ENCODE measurements around the gene TOM1. TPM values are rescaled to one million over a fixed set of nuclear protein-coding genes. Genes with fewer than 3 reads are reported as not detected.
A peak's percentile ranks its signal among the peaks of the same experiment; 100 is the strongest.

TOM1 gene
- polyA plus RNA-seq, 3 donors = 39.4 to 42.9 (median 40.7) TPM

GRCh38 chr22:35299217-35299672 lies 449 bp upstream of the TOM1 start:
- DNase-seq (ENCODE audit: extremely low read depth in 1 of 11, low read depth in 9 of 11, low spot score in 4 of 11) = peak in 1 of 11 donors; percentile 39

GRCh38 chr22:35301372-35301874 lies 1.7 kb downstream of the TOM1 start:
- DNase-seq (ENCODE audit: extremely low read depth in 1 of 11, low read depth in 9 of 11, low spot score in 4 of 11) = no peak

DNA sequence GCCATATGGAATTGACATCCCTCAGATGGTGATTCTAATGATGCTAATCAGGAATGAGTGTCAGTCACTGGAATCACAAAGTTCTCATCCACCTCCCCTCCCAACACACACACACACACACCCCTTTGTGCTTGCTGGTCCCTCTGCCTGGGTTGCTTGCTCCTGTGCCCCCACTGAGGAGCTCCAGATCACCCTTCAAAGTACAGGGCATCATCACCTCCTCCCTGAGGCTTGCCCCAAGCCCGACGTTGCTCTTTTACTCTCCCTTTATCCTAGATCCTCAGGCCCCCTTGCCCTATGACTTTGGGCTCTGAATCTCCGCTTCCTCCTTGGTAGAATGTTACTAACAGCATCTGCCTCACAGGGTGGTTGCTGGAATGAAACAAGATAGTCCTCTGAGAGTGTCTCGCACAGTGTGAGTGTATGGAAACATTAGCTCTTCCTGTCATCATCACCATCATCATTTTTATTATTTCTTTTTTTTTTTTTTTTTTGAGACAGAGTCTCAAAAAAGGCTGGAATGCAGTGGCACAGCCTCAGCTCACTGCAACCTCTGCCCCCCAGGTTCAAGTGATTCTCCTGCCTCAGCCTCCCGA lies 3.4 kb downstream of the TOM1 start:
- no peak for DNase-seq (ENCODE audit: extremely low read depth in 1 of 11, low read depth in 9 of 11, low spot score in 4 of 11)

DNA sequence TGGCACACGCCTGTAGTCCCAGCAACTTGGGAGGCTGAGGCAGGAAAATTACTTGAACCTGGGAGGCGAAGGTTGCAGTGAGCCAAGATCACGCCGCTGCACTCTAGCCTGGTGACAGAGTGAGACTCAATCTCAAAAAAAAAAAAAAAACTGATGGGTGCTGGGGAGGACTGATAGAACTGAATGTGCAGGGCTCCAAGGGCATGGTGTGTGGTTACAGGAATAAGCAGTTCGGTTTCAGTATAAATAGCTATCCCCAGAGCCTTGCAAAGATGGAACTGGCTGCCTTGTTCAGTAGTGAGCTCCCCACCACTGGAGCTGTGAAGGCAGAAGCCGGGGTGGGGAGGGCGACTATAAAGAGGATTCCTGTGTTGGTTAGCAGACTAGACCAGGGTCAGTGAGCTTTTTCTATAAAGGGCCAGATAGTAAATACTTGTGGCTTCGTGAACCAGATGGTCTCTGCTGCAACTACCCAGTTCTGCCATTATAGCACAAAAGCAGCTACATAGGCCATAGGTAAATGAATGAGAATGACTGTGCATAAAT lies 5.9 kb downstream of the TOM1 start:
- DNase-seq (ENCODE audit: extremely low read depth in 1 of 11, low read depth in 9 of 11, low spot score in 4 of 11) = no peak

DNA sequence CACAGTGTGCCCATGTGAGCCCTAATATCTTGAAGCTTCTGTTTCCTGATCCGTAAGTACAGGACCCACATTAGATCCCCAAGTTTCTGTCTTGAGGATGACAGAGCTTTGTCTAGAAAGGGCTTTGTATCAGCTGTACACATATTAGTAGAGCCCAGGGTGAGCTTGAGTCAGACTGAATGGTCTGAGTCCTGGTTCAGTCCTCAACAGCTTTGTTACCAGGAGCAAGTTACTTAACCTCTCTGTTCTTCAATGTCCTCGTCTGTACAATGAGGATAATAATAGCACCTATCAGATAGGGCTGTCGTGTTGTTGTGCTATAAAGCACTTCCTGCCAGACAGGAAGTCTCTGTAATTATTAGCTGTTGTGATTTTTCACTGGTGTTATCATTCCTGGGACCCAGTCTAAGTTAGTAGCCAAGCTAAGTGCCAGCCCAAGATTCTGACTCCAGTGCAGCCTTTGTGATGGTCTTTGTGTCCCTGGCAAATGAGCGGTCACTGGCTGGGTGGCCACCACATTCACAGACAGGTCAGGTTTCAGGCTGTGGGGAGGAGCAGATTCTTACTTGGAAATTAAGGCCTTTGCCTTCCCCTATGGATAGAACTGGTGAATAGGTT lies 6.8 kb downstream of the TOM1 start:
- no peak for DNase-seq (ENCODE audit: extremely low read depth in 1 of 11, low read depth in 9 of 11, low spot score in 4 of 11)

GRCh38 chr22:35307372-35307771 lies 7.7 kb downstream of the TOM1 start:
- DNase-seq (ENCODE audit: extremely low read depth in 1 of 11, low read depth in 9 of 11, low spot score in 4 of 11) = no peak

DNA sequence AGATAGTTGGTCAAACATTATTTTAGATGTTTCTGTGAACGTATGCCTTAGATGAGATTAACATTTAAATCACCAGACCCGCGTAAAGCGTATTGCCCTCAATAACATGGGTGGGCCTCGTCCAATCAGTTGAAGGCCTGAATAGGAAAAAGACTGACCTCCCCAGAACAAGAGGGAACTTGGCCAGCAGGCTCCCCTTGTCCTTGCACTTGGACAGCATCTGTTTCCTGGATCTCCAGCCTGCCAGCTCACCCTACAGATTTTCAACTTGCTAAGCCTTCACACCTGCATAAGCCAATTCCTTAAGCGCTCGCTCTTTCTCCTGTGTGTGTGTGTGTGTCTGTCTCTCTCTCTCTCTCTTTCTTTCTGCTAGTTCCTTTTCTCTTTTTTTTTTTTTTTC lies 8.2 kb downstream of the TOM1 start:
- no peak for DNase-seq (ENCODE audit: extremely low read depth in 1 of 11, low read depth in 9 of 11, low spot score in 4 of 11)

DNA sequence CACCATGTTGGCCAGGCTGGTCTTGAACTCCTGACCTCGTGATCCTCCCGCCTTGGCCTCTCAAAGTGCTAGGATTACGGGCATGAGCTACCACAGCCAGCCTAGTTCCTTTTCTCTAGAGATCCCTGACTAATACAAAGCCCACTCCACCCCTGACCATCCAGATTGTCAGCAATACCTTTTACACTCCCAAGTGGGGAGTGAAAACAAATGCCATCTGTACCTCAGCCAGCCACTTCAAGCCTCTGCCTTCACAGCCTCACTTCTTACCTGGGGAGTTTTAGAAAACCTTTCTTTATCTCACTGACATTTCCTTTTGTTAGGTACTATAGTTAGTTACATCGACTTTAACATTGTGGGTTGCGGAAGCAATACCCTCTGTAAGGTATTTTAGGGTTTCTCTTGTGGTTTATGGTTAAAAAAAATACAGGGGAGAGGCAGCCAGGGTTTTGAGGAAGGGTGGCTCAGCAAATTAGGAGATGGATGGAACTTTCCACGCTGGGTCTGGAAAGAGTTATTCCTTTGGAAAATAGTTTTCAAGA lies 8.9 kb downstream of the TOM1 start:
- DNase-seq (ENCODE audit: extremely low read depth in 1 of 11, low read depth in 9 of 11, low spot score in 4 of 11) = no peak

DNA sequence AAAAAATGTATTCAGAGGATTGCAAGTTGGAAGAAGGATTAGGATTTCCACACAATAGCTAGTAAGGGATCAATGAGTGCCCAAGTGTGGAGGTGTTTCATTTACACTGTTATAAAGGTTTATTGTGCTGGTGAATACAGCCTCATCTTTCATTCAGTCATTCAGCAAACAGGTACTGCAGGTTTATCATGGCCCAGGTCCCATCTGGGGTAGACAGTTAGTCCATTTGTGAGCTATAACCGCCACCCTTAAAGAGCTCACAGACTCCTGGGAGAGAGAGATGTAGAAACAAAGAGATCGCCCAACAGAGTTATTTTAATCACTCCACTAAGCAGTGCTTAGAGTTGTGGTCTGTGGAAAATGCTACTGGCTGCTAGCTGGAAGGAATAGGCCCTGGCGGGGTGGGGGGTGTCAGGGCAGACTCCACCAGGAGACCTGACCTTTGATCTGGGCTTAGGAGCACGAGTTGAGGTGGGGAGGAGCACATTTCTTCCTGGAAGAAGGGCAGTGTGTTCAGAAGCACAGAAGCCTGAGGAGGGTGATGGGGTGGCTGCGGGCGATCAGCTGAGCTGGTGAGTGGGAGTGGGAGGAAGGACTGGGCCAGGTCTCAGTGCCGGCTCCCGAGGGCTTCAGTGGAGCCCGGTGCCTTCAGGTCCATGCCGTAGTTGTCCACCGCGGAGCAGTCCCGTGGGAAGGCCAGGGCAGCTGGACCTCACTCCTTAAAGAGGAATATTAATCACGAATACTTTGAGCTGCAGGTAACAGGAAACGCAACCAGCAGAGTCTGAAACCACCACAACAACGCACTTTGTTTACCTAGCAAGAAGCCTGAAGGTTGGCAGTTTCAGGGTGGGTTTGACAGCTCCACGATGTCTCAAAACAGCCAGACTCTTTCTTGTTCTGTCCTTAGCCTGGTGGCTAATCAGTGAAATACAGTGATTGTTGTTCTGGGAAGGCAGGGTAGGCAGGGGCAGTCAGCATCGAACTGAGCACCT lies 11.2 kb downstream of the TOM1 start:
- DNase-seq (ENCODE audit: extremely low read depth in 1 of 11, low read depth in 9 of 11, low spot score in 4 of 11) = no peak

DNA sequence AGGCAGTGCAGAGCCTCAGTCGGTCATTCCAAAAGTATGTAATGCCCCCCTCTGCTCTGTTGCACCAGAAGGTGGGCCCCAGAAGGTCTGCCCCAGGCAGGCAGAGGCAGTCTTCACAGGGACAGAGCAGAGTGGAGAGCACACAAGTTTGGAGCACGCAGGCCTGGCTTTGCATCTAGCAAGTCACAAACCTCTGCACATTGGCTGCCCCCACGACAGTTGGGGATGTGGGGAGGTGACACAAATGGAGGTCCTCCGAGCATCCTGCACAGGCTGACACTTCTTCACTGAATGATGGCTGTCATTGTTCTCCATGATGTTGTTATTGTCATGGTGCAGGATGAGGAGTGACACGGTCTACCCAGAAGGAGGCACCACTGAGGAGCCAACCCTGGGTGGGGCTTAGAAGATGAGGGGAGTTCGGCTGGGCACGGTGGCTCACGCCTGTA lies 11.9 kb downstream of the TOM1 start:
- DNase-seq (ENCODE audit: extremely low read depth in 1 of 11, low read depth in 9 of 11, low spot score in 4 of 11) = no peak

GRCh38 chr22:35312198-35313059 lies 12.7 kb downstream of the TOM1 start:
- no peak for DNase-seq (ENCODE audit: extremely low read depth in 1 of 11, low read depth in 9 of 11, low spot score in 4 of 11)

- peak in 3 of 11 donors; percentile 25 to 36 (median 34) for DNase-seq (ENCODE audit: extremely low read depth in 1 of 11, low read depth in 9 of 11, low spot score in 4 of 11)
Measured at GRCh38 chr22:35313311-35314121, 13.8 kb downstream of the TOM1 start.

GRCh38 chr22:35314161-35314942 lies 14.7 kb downstream of the TOM1 start:
- DNase-seq (ENCODE audit: extremely low read depth in 1 of 11, low read depth in 9 of 11, low spot score in 4 of 11) = no peak

DNA sequence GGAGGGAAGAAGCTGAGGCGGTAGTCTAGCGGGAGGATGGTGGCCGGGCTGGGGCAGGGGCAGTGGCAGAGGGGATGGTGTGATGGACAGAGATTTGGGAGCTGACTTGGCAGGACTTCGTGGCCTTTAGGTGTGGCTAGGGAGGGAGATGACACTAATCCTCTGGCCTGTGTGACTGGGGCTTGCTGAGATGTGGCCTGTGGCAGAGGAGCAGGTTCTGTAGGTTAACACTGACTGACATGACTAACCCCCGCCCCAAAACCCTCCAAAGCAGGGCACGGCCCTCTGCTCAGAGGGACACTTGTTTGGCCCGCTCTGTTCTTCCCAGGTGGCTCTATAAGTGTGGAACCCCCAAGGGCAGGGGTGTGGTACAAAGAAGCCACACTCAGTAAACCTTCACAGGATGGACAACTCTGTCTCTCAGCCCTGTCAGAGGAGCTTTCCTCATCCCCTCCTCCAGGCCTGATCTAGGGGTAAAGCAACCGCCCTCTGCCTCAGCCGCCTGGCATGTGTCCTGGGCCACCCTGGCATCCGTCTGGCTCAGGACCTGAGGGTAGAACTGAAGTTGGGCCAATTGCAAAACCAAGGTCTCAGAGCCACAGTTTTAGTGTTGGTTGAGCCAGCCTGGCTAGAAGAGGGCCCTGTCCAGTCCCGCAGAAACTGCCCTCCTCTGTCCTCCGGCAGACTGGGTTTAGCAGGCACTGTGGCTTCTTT lies 15.6 kb downstream of the TOM1 start:
- no peak for DNase-seq (ENCODE audit: extremely low read depth in 1 of 11, low read depth in 9 of 11, low spot score in 4 of 11)

DNA sequence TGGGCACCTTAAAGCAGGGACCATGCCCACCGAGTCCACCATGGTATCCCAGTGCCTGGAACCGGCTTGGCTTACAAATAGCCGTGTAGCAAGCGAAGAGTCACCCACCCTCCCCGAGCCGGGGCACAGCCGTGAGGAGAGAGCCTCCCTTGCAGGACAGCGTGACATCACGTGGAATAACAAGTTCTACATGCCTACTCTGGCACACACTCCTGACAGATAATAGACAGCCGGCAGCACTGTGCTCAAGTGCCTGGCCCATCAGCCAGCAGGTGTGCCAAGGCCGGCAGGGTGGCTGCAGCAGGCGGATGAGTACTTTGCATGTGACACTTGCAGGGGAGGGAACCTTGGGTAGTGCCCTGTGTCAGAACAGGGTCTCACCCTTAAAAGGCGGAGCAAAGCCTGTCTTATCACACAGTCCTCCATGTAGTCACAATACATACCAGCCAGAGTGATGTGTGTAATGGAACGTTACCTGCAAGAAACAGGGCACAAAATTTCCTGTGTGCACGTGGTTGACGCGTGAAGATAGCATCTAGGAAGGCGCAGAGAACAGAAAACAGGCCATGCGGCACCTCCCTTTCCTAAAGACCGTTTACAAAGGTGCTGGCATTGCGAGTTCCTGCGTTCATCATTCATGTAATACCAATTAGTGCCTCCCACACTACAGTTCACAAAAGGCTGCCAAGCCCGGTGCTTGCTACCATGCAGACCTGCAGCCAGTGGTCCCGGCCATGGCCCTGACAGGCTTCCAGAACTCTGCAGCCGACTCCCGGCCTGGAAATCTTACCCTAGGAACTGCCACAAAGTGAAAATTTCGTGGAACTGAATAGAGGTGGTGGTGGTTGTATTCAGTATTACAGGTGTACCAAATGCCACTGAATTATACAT lies 16.4 kb downstream of the TOM1 start:
- no peak for DNase-seq (ENCODE audit: extremely low read depth in 1 of 11, low read depth in 9 of 11, low spot score in 4 of 11)
